Sigmoid colon (tissue), 4 donors: ENCODE measurements around the gene LIME1.

Source experiments
- CTCF ChIP-seq, 4 experiments: fragments of 450-650 bp in 3 of 4; fragments of 200-600 bp in 1 of 4; IDR thresholded peaks; one replicate each; pipeline ENCODE4 v1.5.1; 2016 to 2019; ENCODE audit warnings: antibody characterized with exemption in 4 of 4, mild to moderate bottlenecking in 3 of 4, moderate library complexity in 2 of 4
- EP300 ChIP-seq, 4 donors: sonication (generic); formaldehyde crosslinking; IDR thresholded peaks; one replicate each; pipeline ENCODE4 v1.6.1; 2017; ENCODE audit warnings: antibody characterized with exemption in 4 of 4
- POLR2A ChIP-seq, 2 donors: fragments of 450-650 bp; IDR thresholded peaks; one replicate each; pipeline ENCODE4 v1.6.1; 2016; ENCODE audit warnings: antibody characterized with exemption in 2 of 2, mild to moderate bottlenecking in 2 of 2, moderate library complexity in 2 of 2

- TF ChIP-seq POLR2A (IDR thresholded peaks at IDR 0.05) (no peak), CTCF (IDR thresholded peaks at IDR 0.05) (no peak), EP300 (IDR thresholded peaks at IDR 0.05) (peak in 1 of 4 donors; percentile 61)
Observed at GRCh38 chr20:63698739-63699465, 37.6 kb upstream of the LIME1 start.
